Activated CD8-positive, alpha-beta memory T cell treated with anti-CD3 and anti-CD28 coated beads, Interleukin-2, amount 50 U/mL, for 48 hours (primary cell): ENCODE results near the gene ENOSF1.
"Not testable (repeated sequence)": the region's sequence is repeated elsewhere in the genome, so short reads cannot be mapped to it uniquely, and the experiment has no call there.

Source experiments
- DNase-seq: peaks from one replicate; pipeline ENCODE4 v3.0.0-alpha.2; 2020

The ENOSF1 gene

GRCh38 chr18:712401-713134 is at the start of gene ENOSF1:
Gene ENOSF1, minus strand, starts transcription at chr18:712630. Its CDS starts 43 bp downstream, at chr18:712587.
- DNase-seq, result peak; percentile 97

- not testable (repeated sequence) for DNase-seq
These were observed 47.4 kb upstream of the ENOSF1 start for GRCh38 chr18:759864-760263.

GRCh38 chr18:755506-755905 is 43.1 kb upstream of the ENOSF1 start:
- no peak for DNase-seq

- DNase-seq, result no peak
These were observed 42.2 kb upstream of the ENOSF1 start for GRCh38 chr18:754656-755055.

- no peak for DNase-seq
These were observed 38.0 kb upstream of the ENOSF1 start for GRCh38 chr18:750456-750855.

GRCh38 chr18:744832-745597 is 32.6 kb upstream of the ENOSF1 start:
- no peak for DNase-seq

GRCh38 chr18:741931-742512 is 29.6 kb upstream of the ENOSF1 start:
- no peak for DNase-seq

- DNase-seq, result no peak
These were observed 19.9 kb upstream of the ENOSF1 start for GRCh38 chr18:732371-732770.

- DNase-seq, result no peak
These were observed 18.8 kb upstream of the ENOSF1 start for GRCh38 chr18:731185-731584.

GRCh38 chr18:730692-731091 is 18.3 kb upstream of the ENOSF1 start:
- no peak for DNase-seq

GRCh38 chr18:730120-730519 is 17.7 kb upstream of the ENOSF1 start:
- DNase-seq, result not testable (repeated sequence)

GRCh38 chr18:725646-726045 is 13.2 kb upstream of the ENOSF1 start:
- no peak for DNase-seq

GRCh38 chr18:723541-724080 is 11.2 kb upstream of the ENOSF1 start:
- no peak for DNase-seq

- DNase-seq, result no peak
These were observed 4.6 kb upstream of the ENOSF1 start for GRCh38 chr18:717003-717402.

- peak; percentile 49 for DNase-seq
These were observed 3.2 kb upstream of the ENOSF1 start for GRCh38 chr18:715626-716025.

GRCh38 chr18:713135-713490 is 683 bp upstream of the ENOSF1 start:
- no peak for DNase-seq

GRCh38 chr18:711657-712400 is 601 bp downstream of the ENOSF1 start:
- DNase-seq, result peak; percentile 82

- DNase-seq, result no peak
These were observed 1.1 kb downstream of the ENOSF1 start for GRCh38 chr18:711310-711656.

- DNase-seq, result peak; percentile 47
These were observed 1.8 kb downstream of the ENOSF1 start for GRCh38 chr18:710418-711300.

GRCh38 chr18:709771-710170 is 2.7 kb downstream of the ENOSF1 start:
- DNase-seq, result no peak

- DNase-seq, result peak; percentile 37
These were observed 4.3 kb downstream of the ENOSF1 start for GRCh38 chr18:708096-708495.

GRCh38 chr18:706405-706804 is 6.0 kb downstream of the ENOSF1 start:
- no peak for DNase-seq
